Colonic mucosa (tissue), 4 donors: Measurements from ENCODE around the gene RLN3. TPM values are rescaled to one million over a fixed set of nuclear protein-coding genes. Genes with fewer than 3 reads are reported as not detected.

ENCODE experiments used
- DNase-seq: peaks from one replicate; pipeline ENCODE4 v3.0.0-alpha.2; 2020
- H3K27ac ChIP-seq: fragments of 200-600 bp; one replicate; pipeline ENCODE4 v1.8.0; 2021
- H3K27me3 ChIP-seq: fragments of 200-600 bp; one replicate; pipeline ENCODE4 v1.8.0; 2021
- H3K36me3 ChIP-seq: fragments of 200-600 bp; one replicate; pipeline ENCODE4 v1.8.0; 2021
- H3K4me1 ChIP-seq: fragments of 200-600 bp; one replicate; pipeline ENCODE4 v1.8.0; 2021; ENCODE audit warnings: mild to moderate bottlenecking
- H3K4me3 ChIP-seq: fragments of 200-600 bp; one replicate; pipeline ENCODE4 v1.8.0; 2021
- H3K9ac ChIP-seq, 2 donors: one replicate each; pipeline ENCODE4 v1.7.0; 2013; ENCODE audit warnings: control low read depth in 2 of 2, low read depth in 2 of 2, low read length in 2 of 2
- H3K9me3 ChIP-seq: fragments of 200-600 bp; one replicate; pipeline ENCODE4 v1.8.0; 2021
- intact Hi-C: fragments of 100-400 bp; cut with DNase I; formaldehyde crosslinking; loops from one replicate; pipeline ENCODE4 v1.14.1; 2022
- total RNA-seq, 2 donors: library from RNA; stranded (reverse); fragmentation: NEBNext Ultra II Directional in 1 of 2; extraction: Animal tissue kit (Norgen Biotek cat#: 25700) in 1 of 2; gene quantifications; one replicate each; pipeline ENCODE4 v1.2.1, GENCODE V29; 2021
- TF ChIP-seq, protein P1 (sequence below): fragments of 200-600 bp; IDR thresholded peaks from one replicate; pipeline ENCODE4 v1.8.0; 2022; ENCODE audit warnings: antibody characterized with exemption, mild to moderate bottlenecking
- donor health status: healthy.
- donor health status: DM: no; HTN: no; CAD: no.
- donor health status: DM: no; HTN: no; CAD: no.

The RLN3 gene
- total RNA-seq, 2 donors from 2014 or later, result not detected

DNA sequence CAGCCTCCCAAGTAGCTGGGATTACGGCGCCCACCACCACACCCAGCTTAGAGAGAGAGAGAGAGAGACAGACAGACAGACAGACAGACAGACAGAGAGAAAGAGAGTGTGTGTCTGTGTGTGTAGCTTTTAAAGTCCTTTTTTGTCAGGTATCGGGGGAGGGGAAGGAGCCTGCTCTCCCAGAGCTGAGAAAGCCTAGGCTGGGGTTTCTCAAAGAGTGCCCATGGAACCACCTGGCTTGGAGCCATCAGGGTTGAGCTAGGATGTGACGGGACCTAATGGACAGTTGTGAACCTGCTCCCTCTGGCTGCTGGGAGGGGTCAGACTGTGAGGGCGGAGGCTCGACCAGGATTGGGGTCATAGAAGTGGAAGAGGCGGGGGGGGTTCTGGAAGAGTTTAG lies 38.5 kb upstream of the RLN3 start:
- H3K9me3 ChIP-seq, result no peaks in the 10 kb centered on the region
- no peak overlapping the region for H3K9ac ChIP-seq
- H3K27me3 ChIP-seq, result no peaks in the 10 kb centered on the region
- TF ChIP-seq, protein P1, sequence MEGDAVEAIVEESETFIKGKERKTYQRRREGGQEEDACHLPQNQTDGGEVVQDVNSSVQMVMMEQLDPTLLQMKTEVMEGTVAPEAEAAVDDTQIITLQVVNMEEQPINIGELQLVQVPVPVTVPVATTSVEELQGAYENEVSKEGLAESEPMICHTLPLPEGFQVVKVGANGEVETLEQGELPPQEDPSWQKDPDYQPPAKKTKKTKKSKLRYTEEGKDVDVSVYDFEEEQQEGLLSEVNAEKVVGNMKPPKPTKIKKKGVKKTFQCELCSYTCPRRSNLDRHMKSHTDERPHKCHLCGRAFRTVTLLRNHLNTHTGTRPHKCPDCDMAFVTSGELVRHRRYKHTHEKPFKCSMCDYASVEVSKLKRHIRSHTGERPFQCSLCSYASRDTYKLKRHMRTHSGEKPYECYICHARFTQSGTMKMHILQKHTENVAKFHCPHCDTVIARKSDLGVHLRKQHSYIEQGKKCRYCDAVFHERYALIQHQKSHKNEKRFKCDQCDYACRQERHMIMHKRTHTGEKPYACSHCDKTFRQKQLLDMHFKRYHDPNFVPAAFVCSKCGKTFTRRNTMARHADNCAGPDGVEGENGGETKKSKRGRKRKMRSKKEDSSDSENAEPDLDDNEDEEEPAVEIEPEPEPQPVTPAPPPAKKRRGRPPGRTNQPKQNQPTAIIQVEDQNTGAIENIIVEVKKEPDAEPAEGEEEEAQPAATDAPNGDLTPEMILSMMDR, result no peak
- intact Hi-C loops, result no loop called here
- H3K36me3 ChIP-seq, result no peaks in the 10 kb centered on the region
- H3K4me3 ChIP-seq, result no peak overlapping the region
- no peak for DNase-seq
- H3K4me1 ChIP-seq, result no peaks in the 10 kb centered on the region
- no peak overlapping the region for H3K27ac ChIP-seq

DNA sequence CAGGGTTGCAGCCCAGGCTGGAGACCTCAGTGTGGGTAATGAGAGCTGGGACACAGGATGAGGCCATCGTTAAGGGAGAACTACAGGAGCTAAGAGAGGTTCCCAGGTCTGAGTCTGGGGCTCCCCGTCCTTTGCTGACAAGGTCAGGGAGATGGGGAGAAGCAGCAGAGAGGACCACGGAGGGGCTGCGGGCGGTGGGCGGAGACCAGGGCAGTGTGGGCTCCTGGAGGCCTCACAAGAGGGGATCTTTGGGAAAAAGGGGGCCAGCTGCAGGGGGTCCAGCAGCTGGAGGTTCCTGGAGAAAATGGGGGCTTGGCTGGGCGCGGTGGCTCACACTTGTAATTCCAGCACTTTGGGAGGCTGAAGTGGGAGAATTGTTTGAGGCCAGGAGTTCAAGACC lies 37.9 kb upstream of the RLN3 start:
- Histone ChIP-seq H3K27ac (no peak overlapping the region), H3K9ac (no peak overlapping the region), H3K27me3 (no peaks in the 10 kb centered on the region), H3K36me3 (no peaks in the 10 kb centered on the region), H3K4me3 (no peak overlapping the region), H3K9me3 (no peaks in the 10 kb centered on the region), H3K4me1 (no peaks in the 10 kb centered on the region)
- no peak for DNase-seq
- intact Hi-C loops, result no loop called here
- TF ChIP-seq, protein P1, result no peak

DNA sequence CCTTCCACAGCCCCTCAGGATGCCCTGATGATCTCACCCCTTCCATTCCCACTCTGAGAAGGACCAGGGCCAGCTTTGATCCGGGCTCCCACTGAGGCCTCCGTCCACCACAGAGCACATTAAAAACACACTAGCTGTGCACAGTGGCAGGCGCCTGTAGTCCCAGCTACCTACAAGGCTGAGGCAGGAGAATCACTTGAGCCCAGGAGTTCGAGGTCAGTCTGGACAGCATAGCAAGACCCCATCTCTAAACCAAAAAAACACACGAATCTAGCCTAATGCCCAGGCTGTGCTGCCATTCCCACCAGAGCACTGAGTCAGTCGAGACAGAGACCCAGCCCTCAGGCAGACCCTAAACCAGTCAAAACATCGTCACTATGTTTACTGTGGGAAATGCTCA lies 35.9 kb upstream of the RLN3 start:
- intact Hi-C loops, result no loop called here
- no peak overlapping the region for H3K27ac ChIP-seq
- no peaks in the 10 kb centered on the region for H3K27me3 ChIP-seq
- H3K4me3 ChIP-seq, result no peak overlapping the region
- H3K9me3 ChIP-seq, result no peaks in the 10 kb centered on the region
- H3K9ac ChIP-seq, result no peak overlapping the region
- TF ChIP-seq, protein P1, result no peak
- no peaks in the 10 kb centered on the region for H3K36me3 ChIP-seq
- DNase-seq, result no peak
- H3K4me1 ChIP-seq, result no peaks in the 10 kb centered on the region

DNA sequence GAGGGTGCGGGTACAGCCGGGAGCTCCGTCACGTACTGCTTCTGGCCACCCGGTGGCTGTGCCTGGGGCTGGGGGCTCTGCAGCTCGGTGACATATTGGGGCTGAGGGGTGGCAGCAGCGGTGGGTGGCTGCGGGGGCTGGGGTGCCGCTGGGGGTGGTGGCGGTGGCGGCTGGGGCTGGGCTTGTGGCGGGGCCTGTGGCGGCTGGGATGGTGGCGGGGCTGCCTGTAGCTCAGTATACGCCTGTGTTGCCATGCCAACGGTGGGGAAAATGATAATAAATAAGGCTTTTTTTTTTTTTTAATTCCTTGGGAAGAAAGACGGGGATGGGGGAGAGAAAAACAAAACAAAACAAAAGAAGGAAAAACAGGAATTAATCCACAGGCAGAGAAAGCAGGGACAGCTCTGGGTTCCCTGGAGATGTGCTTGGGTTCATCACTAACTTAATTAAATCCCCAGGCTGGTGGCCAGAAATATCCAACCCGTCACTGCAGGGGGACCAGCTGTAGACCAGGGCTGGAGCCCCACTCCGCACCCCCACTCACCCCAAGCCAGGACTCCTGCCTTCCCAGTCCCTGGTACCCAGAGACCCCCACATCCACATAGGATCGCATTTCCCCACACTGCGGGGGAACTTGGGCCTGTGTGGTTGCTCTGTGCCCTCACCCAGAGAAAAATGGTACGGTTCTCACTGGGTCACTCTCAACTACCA lies 34.2 kb upstream of the RLN3 start:
- no peak for DNase-seq
- Histone ChIP-seq H3K36me3 (no peaks in the 10 kb centered on the region), H3K9me3 (no peaks in the 10 kb centered on the region), H3K27ac (no peak overlapping the region), H3K27me3 (no peaks in the 10 kb centered on the region), H3K4me1 (no peaks in the 10 kb centered on the region), H3K4me3 (no peak overlapping the region), H3K9ac (no peak overlapping the region)
- TF ChIP-seq, protein P1, result no peak
- intact Hi-C loops, result no loop called here

DNA sequence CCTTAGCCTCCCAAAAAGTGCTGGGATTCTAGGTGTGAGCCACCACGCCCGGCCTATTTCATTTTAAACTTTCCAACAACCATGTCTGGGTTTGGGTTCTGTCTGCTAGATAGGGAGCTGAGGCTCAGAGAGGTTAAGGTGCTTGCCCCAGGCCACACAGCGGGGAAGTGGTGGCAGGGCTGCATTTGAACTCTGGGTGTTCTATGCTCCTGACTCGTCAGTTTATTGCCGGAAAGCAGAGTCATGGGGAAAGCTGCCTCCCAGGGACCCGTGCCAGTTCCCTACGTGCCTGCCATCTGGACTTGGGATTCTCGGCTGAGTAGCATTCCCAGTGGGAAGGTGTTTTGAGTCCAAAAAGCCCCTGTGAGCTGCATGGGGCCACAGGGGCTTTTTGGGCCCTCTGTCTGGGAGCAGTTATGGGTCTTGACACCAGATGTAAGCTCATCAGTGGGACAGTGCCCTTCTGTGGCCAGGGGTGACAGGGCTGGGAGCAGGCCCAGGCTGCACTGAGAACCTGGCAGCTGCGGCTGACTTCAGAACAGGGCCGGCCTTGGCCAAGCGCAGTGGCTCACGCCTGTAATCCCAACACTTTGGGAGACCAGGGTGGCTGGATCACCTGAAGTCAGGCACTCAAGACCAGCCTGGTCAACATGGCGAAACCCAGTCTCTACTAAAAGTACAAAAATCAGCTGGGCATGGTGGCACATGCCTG lies 32.8 kb upstream of the RLN3 start:
- no peaks in the 10 kb centered on the region for H3K36me3 ChIP-seq
- H3K9ac ChIP-seq, result peak overlapping the region in 1 of 2 donors; percentile 12
- H3K4me3 ChIP-seq, result no peak overlapping the region
- TF ChIP-seq, protein P1, result no peak
- DNase-seq, result no peak
- H3K4me1 ChIP-seq, result no peaks in the 10 kb centered on the region
- no peaks in the 10 kb centered on the region for H3K9me3 ChIP-seq
- intact Hi-C loops, result no loop called here
- no peaks in the 10 kb centered on the region for H3K27me3 ChIP-seq
- H3K27ac ChIP-seq, result no peak overlapping the region
